ENCODE results near the gene GFY. TPM values are rescaled to one million over a fixed set of nuclear protein-coding genes. Genes with fewer than 3 reads are reported as not detected.

Gene GFY
- total RNA-seq, 4 donors from 2014 or later = not detected

- 20 to 21% methylated on average over 16 to 17 of the region's 19 CpGs for WGBS, 2 donors
- peak overlapping the region in 1 of 4 donors; percentile 37 for H3K27ac ChIP-seq
- TF ChIP-seq POLR2A (IDR thresholded peaks at IDR 0.05) = no peak
- no peak for TF ChIP-seq CTCF (IDR thresholded peaks at IDR 0.05)
- H3K27me3 ChIP-seq = peaks cover 13 to 74% (median 22%) of the 10 kb centered on the region in 4 donors
- DNase-seq = no peak
- H3K36me3 ChIP-seq = no peaks in the 10 kb centered on the region
- peak overlapping the region in 3 of 4 donors; percentile 33 to 85 (median 70) for H3K4me3 ChIP-seq
- intact Hi-C loops (cut with DNase I) = no loop called here
- no peaks in the 10 kb centered on the region for H3K9me3 ChIP-seq
- peaks cover 7 to 39% (median 18%) of the 10 kb centered on the region in 3 donors for H3K4me1 ChIP-seq
Measured at GRCh38 chr19:49440439-49441209, 15.4 kb downstream of the GFY start.

- Histone ChIP-seq H3K4me3 (peak within 1 kb of the TSS in 3 of 4 donors; percentile 70 to 88 (median 85)), H3K9me3 (no peaks in the 10 kb centered on the region), H3K4me1 (peaks cover 7 to 39% (median 18%) of the 10 kb centered on the region in 3 donors), H3K27me3 (peaks cover 10 to 67% (median 21%) of the 10 kb centered on the region in 4 donors), H3K27ac (peak within 1 kb of the TSS; percentile 85 to 93 (median 91)), H3K36me3 (peaks cover 0 to 6% (median 0%) of the 10 kb centered on the region in 3 donors)
- TF ChIP-seq CTCF (IDR thresholded peaks at IDR 0.05) = no peak
- no peak for TF ChIP-seq POLR2A (IDR thresholded peaks at IDR 0.05)
- intact Hi-C loops (cut with DNase I) = no loop called here
- no peak for DNase-seq
- WGBS, 2 donors = 8 to 11% methylated on average over 15 to 17 of the region's 56 CpGs
Measured at GRCh38 chr19:49441210-49441959, 16.2 kb downstream of the GFY start, which contains the start of gene SLC17A7. TSS of gene SLC17A7 (minus strand) at chr19:49441527. CDS start at chr19:49441379, 148 bp downstream.

- 15 to 22% methylated on average over 14 of the region's 14 CpGs for WGBS, 2 donors
- H3K27me3 ChIP-seq = peaks cover 6 to 61% (median 17%) of the 10 kb centered on the region in 4 donors
- H3K9me3 ChIP-seq = no peaks in the 10 kb centered on the region
- DNase-seq = no peak
- no peak for TF ChIP-seq CTCF (IDR thresholded peaks at IDR 0.05)
- no peak for TF ChIP-seq POLR2A (IDR thresholded peaks at IDR 0.05)
- H3K4me3 ChIP-seq = peak overlapping the region in 3 of 4 donors; percentile 70 to 88 (median 85)
- intact Hi-C loops (cut with DNase I) = loop anchor here (2.0 kb wide), 1 partner anchor 49 kb away; no protein-coding TSS in a partner anchor
- H3K36me3 ChIP-seq = peaks cover 0 to 12% (median 4%) of the 10 kb centered on the region in 3 donors
- H3K27ac ChIP-seq = peak overlapping the region; percentile 85 to 93 (median 91)
- peaks cover 7 to 39% (median 18%) of the 10 kb centered on the region in 3 donors for H3K4me1 ChIP-seq
Measured at GRCh38 chr19:49441960-49442350, 16.8 kb downstream of the GFY start.

- peak overlapping the region; percentile 85 to 93 (median 91) for H3K27ac ChIP-seq
- H3K4me1 ChIP-seq = peaks cover 7 to 42% (median 18%) of the 10 kb centered on the region in 3 donors
- DNase-seq = no peak
- H3K9me3 ChIP-seq = no peaks in the 10 kb centered on the region
- intact Hi-C loops (cut with DNase I) = loop anchor here (2.0 kb wide), 1 partner anchor 50 kb away; no protein-coding TSS in a partner anchor
- H3K36me3 ChIP-seq = peaks cover 0 to 16% (median 5%) of the 10 kb centered on the region in 3 donors
- H3K4me3 ChIP-seq = peak overlapping the region; percentile 70 to 88 (median 80)
- WGBS, 2 donors = 5 to 10% methylated on average over 10 to 11 of the region's 11 CpGs
- H3K27me3 ChIP-seq = peaks cover 3 to 57% (median 13%) of the 10 kb centered on the region in 4 donors
- TF ChIP-seq CTCF (IDR thresholded peaks at IDR 0.05) (no peak), POLR2A (IDR thresholded peaks at IDR 0.05) (no peak)
Measured at GRCh38 chr19:49442354-49442753, 17.2 kb downstream of the GFY start.
